HG03378 (cell line): ENCODE results near the gene CHCHD3.
"Not testable (repeated sequence)": the region's sequence is repeated elsewhere in the genome, so short reads cannot be mapped to it uniquely, and the experiment has no call there.

Source experiments
- ATAC-seq: cut with Tn5 transposase; IDR thresholded peaks from one replicate; pipeline ENCODE4 v1.9.1; 2021; ENCODE audit warnings: mild to moderate bottlenecking, moderate library complexity; ENCODE audit not compliant: unreplicated experiment

The CHCHD3 gene

GRCh38 chr7:132910657-132911056 is 171.2 kb downstream of the CHCHD3 start:
- ATAC-seq, result no peak

GRCh38 chr7:132907380-132907940 is 174.4 kb downstream of the CHCHD3 start:
- ATAC-seq, result no peak

GRCh38 chr7:132906193-132906835 is 175.6 kb downstream of the CHCHD3 start:
- no peak for ATAC-seq

GRCh38 chr7:132905136-132905535 is 176.8 kb downstream of the CHCHD3 start:
- ATAC-seq, result not testable (repeated sequence)

GRCh38 chr7:132904209-132904608 is 177.7 kb downstream of the CHCHD3 start:
- no peak for ATAC-seq

- not testable (repeated sequence) for ATAC-seq
Measured at GRCh38 chr7:132902294-132902693, 179.6 kb downstream of the CHCHD3 start.

- ATAC-seq, result no peak
Measured at GRCh38 chr7:132901241-132901640, 180.6 kb downstream of the CHCHD3 start.

GRCh38 chr7:132899833-132900232 is 182.1 kb downstream of the CHCHD3 start:
- ATAC-seq, result no peak

GRCh38 chr7:132898641-132899175 is 183.2 kb downstream of the CHCHD3 start:
- not testable (repeated sequence) for ATAC-seq

GRCh38 chr7:132897093-132897687 is 184.7 kb downstream of the CHCHD3 start:
- ATAC-seq, result no peak

GRCh38 chr7:132895231-132895630 is 186.7 kb downstream of the CHCHD3 start:
- no peak for ATAC-seq

GRCh38 chr7:132893560-132893959 is 188.3 kb downstream of the CHCHD3 start:
- no peak for ATAC-seq

GRCh38 chr7:132892744-132893143 is 189.1 kb downstream of the CHCHD3 start:
- not testable (repeated sequence) for ATAC-seq

GRCh38 chr7:132891554-132891953 is 190.3 kb downstream of the CHCHD3 start:
- no peak for ATAC-seq

GRCh38 chr7:132882714-132883428 is 199.0 kb downstream of the CHCHD3 start:
- peak; percentile 66 for ATAC-seq

- ATAC-seq, result no peak
Measured at GRCh38 chr7:132881317-132881716, 200.6 kb downstream of the CHCHD3 start.

GRCh38 chr7:132879579-132879978 is 202.3 kb downstream of the CHCHD3 start:
- ATAC-seq, result no peak

- ATAC-seq, result no peak
Measured at GRCh38 chr7:132878204-132878919, 203.5 kb downstream of the CHCHD3 start.

GRCh38 chr7:132877573-132877972 is 204.3 kb downstream of the CHCHD3 start:
- no peak for ATAC-seq

- no peak for ATAC-seq
Measured at GRCh38 chr7:132876576-132876975, 205.3 kb downstream of the CHCHD3 start.

- peak; percentile 43 for ATAC-seq
Measured at GRCh38 chr7:132872034-132872433, 209.9 kb downstream of the CHCHD3 start.
